HepG2 (cell line): ENCODE measurements around the gene BRK1. TPM values are rescaled to one million over a fixed set of nuclear protein-coding genes. Genes with fewer than 3 reads are reported as not detected.

Experiments
- ARID3A ChIP-seq: IDR thresholded peaks from 2 replicates; pipeline ENCODE4 v1.6.1; 2012; ENCODE audit warnings: low read depth, low read length, improper control_type of control experiment
- CEBPZ ChIP-seq: IDR thresholded peaks from 2 replicates; pipeline ENCODE4 v1.6.1; 2012; ENCODE audit warnings: low read length, improper control_type of control experiment
- CREBL2 ChIP-seq: sonication (generic); formaldehyde crosslinking; IDR thresholded peaks from 2 replicates; pipeline ENCODE4 v1.8.1; 2023; ENCODE audit warnings: missing genetic modification reagents, mild to moderate bottlenecking, borderline replicate concordance
- GPN1 ChIP-seq: sonication (generic); formaldehyde crosslinking; IDR thresholded peaks from 2 replicates; pipeline ENCODE4 v1.5.1; 2020; ENCODE audit warnings: missing genetic modification reagents, borderline replicate concordance
- ISX ChIP-seq: sonication (generic); formaldehyde crosslinking; conservative IDR thresholded peaks from 2 replicates; pipeline ENCODE4 v1.5.0; 2020; ENCODE audit warnings: missing genetic modification reagents
- MED13 ChIP-seq: sonication (generic); formaldehyde crosslinking; IDR thresholded peaks from 2 replicates; pipeline ENCODE4 v1.5.0; 2020; ENCODE audit warnings: missing genetic modification reagents
- MIER2 ChIP-seq: IDR thresholded peaks from 2 replicates; pipeline ENCODE4 v1.6.1; 2016; ENCODE audit warnings: missing biosample characterization, missing genetic modification reagents
- NKX3-1 ChIP-seq: sonication (generic); formaldehyde crosslinking; IDR thresholded peaks from 2 replicates; pipeline ENCODE4 v1.5.0; 2020; ENCODE audit warnings: missing genetic modification reagents
- POLR2A ChIP-seq, 2 experiments: IDR thresholded peaks; 2 replicates each; pipeline ENCODE4 v1.6.1; 2011; ENCODE audit warnings: low read depth in 2 of 2, low read length in 2 of 2, mild to moderate bottlenecking in 1 of 2, moderate library complexity in 1 of 2; ENCODE audit not compliant: insufficient read depth in 1 of 2
- PTBP1 ChIP-seq: fragments of 200-400 bp; formaldehyde crosslinking; IDR thresholded peaks from 2 replicates; pipeline ENCODE4 v1.6.1; 2018; ENCODE audit warnings: low read length, low read depth; ENCODE audit not compliant: poor library complexity, severe bottlenecking
- TBL1XR1 ChIP-seq: fragments of 150-350 bp; IDR thresholded peaks from 2 replicates; pipeline ENCODE4 v1.6.1; 2014; ENCODE audit warnings: borderline replicate concordance, low read length; ENCODE audit not compliant: partially characterized antibody
- ZFP37 ChIP-seq: sonication (generic); formaldehyde crosslinking; IDR thresholded peaks from 2 replicates; pipeline ENCODE4 v1.4.0; 2020; ENCODE audit warnings: missing genetic modification reagents, borderline replicate concordance
- ZFP90 ChIP-seq: sonication (generic); formaldehyde crosslinking; IDR thresholded peaks from 2 replicates; pipeline ENCODE4 v1.8.0; 2022; ENCODE audit warnings: missing genetic modification reagents, mild to moderate bottlenecking, inconsistent platforms, borderline replicate concordance
- ZMAT3 ChIP-seq: sonication (generic); formaldehyde crosslinking; conservative IDR thresholded peaks from 2 replicates; pipeline ENCODE4 v1.7.0; 2021; ENCODE audit warnings: missing genetic modification reagents
- ZNF773 ChIP-seq: sonication (generic); formaldehyde crosslinking; IDR thresholded peaks from 2 replicates; pipeline ENCODE4 v1.4.0; 2020; ENCODE audit warnings: missing genetic modification reagents, borderline replicate concordance
- ZNF776 ChIP-seq: sonication (generic); formaldehyde crosslinking; IDR thresholded peaks from 2 replicates; pipeline ENCODE4 v1.4.0; 2020; ENCODE audit warnings: mild to moderate bottlenecking, missing genetic modification reagents
- ZNF781 ChIP-seq: sonication (generic); formaldehyde crosslinking; IDR thresholded peaks from 2 replicates; pipeline ENCODE4 v1.5.1; 2020; ENCODE audit warnings: borderline replicate concordance, mild to moderate bottlenecking, missing genetic modification reagents; ENCODE audit errors: not compliant biosample characterization
- polyA plus RNA-seq, 8 experiments: library from polyadenylated mRNA; depleted of rRNA in 3 of 8; stranded (reverse) in 7 of 8; unstranded in 1 of 8; fragments of >200 nt; fragmentation: Illumina TruSeq in 4 of 8; extraction: Trizol in 4 of 8; gene quantifications; 2 replicates each; pipeline versions ENCODE4 v1.2.1 to v1.2.3, GENCODE V29; 2011 to 2016; ENCODE audit warnings: low read depth in 4 of 8, missing spikeins in 1 of 8, mixed read lengths in 1 of 8; ENCODE audit not compliant: insufficient read depth in 1 of 8
- total RNA-seq, 5 experiments: library from RNA; depleted of rRNA; stranded (reverse); fragments of >200 nt; fragmentation: Illumina TruSeq; extraction: Trizol; gene quantifications; 2 replicates each; pipeline ENCODE4 v1.2.3, GENCODE V29; 2016; ENCODE audit warnings: low read depth in 1 of 5
- TF ChIP-seq, protein P1 (sequence below): sonication (generic); formaldehyde crosslinking; IDR thresholded peaks from 2 replicates; pipeline ENCODE4 v1.8.1; 2023; ENCODE audit warnings: mild to moderate bottlenecking, moderate library complexity, missing genetic modification reagents
- TF ChIP-seq, protein P2 (sequence below): sonication (generic); formaldehyde crosslinking; IDR thresholded peaks from 2 replicates; pipeline ENCODE4 v1.8.1; 2022; ENCODE audit warnings: mild to moderate bottlenecking, missing genetic modification reagents
- TF ChIP-seq, protein P3 (sequence below): sonication (generic); formaldehyde crosslinking; IDR thresholded peaks from 2 replicates; pipeline ENCODE4 v1.9.0; 2021; ENCODE audit warnings: missing genetic modification reagents, mild to moderate bottlenecking, borderline replicate concordance

Gene BRK1
- total and polyA plus RNA-seq, 2 of the 13 experiments (the other 11 are each of a cell fraction or from before 2014, with no cell fraction given) = 118 to 155 TPM

- TF ChIP-seq ZNF781 = no peak
- TF ChIP-seq NKX3-1 = 0 out of 2 replicates have a peak, but pooled peaks have one; percentile 46
- TF ChIP-seq ZNF773 (CRISPR knock-in tag) = no peak
- no peak for TF ChIP-seq PTBP1
- no peak for TF ChIP-seq ARID3A
- TF ChIP-seq ZFP90 (CRISPR knock-in tag) = peak; percentile 70; the same call in 1 of the 2 replicates
- TF ChIP-seq GPN1 = no peak
- TF ChIP-seq MIER2 (CRISPR knock-in tag) = no peak; the same call in 1 of the 2 replicates
- no peak for TF ChIP-seq CEBPZ
- TF ChIP-seq ZMAT3 (CRISPR knock-in tag) = no peak; the same call in 1 of the 2 replicates
- TF ChIP-seq, protein P1, sequence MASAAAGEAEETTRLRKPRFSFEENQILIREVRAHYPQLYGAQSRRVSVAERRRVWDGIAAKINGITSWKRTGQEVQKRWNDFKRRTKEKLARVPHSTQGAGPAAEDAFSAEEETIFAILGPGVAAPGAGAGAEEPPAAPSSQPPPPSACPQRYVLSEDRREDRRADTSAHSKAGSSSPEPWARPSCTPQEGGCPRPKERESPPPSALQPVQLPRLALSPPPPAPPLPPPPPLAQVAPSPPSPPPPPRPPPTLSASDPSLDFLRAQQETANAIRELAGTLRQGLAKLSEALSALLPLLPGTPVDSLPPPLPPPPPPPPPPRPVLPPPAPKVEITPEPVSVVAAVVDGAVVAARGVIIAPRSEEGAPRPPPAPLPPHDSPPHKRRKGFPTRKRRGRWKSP (CRISPR knock-in tag) = peak; percentile 65; the same call in 1 of the 2 replicates
- no peak for TF ChIP-seq ZFP37
- TF ChIP-seq ZNF776 (CRISPR knock-in tag) = no peak
- TF ChIP-seq, protein P2, sequence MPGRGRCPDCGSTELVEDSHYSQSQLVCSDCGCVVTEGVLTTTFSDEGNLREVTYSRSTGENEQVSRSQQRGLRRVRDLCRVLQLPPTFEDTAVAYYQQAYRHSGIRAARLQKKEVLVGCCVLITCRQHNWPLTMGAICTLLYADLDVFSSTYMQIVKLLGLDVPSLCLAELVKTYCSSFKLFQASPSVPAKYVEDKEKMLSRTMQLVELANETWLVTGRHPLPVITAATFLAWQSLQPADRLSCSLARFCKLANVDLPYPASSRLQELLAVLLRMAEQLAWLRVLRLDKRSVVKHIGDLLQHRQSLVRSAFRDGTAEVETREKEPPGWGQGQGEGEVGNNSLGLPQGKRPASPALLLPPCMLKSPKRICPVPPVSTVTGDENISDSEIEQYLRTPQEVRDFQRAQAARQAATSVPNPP (CRISPR knock-in tag) = no peak
- TF ChIP-seq CREBL2 (CRISPR knock-in tag) = 0 out of 2 replicates have a peak, but pooled peaks have one; percentile 57
- no peak; the same call in 1 of the 2 replicates for TF ChIP-seq MED13 (CRISPR knock-in tag)
- TF ChIP-seq POLR2A (IDR thresholded peaks at IDR 0.05; ENCODE audit: insufficient read depth in 1 of 2, low read depth in 2 of 2, low read length in 2 of 2) = peak; percentile 78 to 91
- no peak for TF ChIP-seq ISX (CRISPR knock-in tag)
- no peak for TF ChIP-seq TBL1XR1
- TF ChIP-seq, protein P3, sequence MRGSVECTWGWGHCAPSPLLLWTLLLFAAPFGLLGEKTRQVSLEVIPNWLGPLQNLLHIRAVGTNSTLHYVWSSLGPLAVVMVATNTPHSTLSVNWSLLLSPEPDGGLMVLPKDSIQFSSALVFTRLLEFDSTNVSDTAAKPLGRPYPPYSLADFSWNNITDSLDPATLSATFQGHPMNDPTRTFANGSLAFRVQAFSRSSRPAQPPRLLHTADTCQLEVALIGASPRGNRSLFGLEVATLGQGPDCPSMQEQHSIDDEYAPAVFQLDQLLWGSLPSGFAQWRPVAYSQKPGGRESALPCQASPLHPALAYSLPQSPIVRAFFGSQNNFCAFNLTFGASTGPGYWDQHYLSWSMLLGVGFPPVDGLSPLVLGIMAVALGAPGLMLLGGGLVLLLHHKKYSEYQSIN = no peak
These were observed 49.3 kb downstream of the BRK1 start, which contains the start of gene IRAK2 (continued) for GRCh38 chr3:10164546-10165393.
